Memory B cell (primary cell): Measurements from ENCODE around the gene ADH7.

Experiments
- ATAC-seq: fragments of 150-1000 bp; cut with Tn5 transposase; 2 replicates; pipeline ENCODE4 v1.10.0; 2021; ENCODE audit warnings: low read depth, mild to moderate bottlenecking, moderate library complexity
- DNase-seq, 2 donors: peaks; one replicate each; pipeline ENCODE4 v3.0.0; 2022; ENCODE audit warnings: low spot score in 2 of 2
- H3K27ac Mint-ChIP-seq: one replicate; pipeline ENCODE4 v1.8.0; 2022; ENCODE audit warnings: mild to moderate bottlenecking, moderate library complexity, mixed read lengths
- H3K27me3 Mint-ChIP-seq: one replicate; pipeline ENCODE4 v1.8.0; 2022; ENCODE audit warnings: mixed read lengths
- H3K36me3 Mint-ChIP-seq: one replicate; pipeline ENCODE4 v1.8.0; 2022; ENCODE audit warnings: mild to moderate bottlenecking, mixed read lengths
- H3K4me1 Mint-ChIP-seq: one replicate; pipeline ENCODE4 v1.8.0; 2022; ENCODE audit warnings: mixed read lengths
- H3K4me3 Mint-ChIP-seq: one replicate; pipeline ENCODE4 v1.8.0; 2022; ENCODE audit warnings: mild to moderate bottlenecking, moderate library complexity, mixed read lengths
- H3K9me3 Mint-ChIP-seq: one replicate; pipeline ENCODE4 v1.8.0; 2022; ENCODE audit warnings: mixed read lengths

ADH7 gene

DNA sequence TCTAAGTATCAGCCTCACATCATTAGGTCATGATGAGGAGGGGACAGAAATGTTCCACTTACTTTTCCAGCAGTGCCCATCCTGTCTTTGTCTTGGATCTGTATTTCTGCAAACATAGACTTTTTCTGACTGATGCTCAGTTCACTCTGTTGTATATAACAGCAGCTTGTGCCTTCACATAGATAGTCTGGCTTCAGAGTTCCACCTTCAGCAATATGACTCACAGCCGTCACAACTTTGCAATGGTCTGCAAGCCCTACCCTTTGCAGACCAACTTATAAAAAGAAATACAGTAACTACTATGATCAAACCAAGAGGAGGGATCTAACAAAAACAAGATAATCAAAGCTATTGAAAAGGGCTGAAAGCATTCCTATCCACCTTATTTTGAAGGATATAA, at the start of gene ADH7:
Gene ADH7 (minus strand): TSS at position 189 of the 400 bp plus-strand sequence. CDS start 109 bp downstream, at position 80.
- Mint-ChIP-seq H3K4me1 (no peaks in the 10 kb centered on the region), H3K36me3 (no peaks in the 10 kb centered on the region), H3K27ac (no peak within 1 kb of the TSS), H3K4me3 (no peak within 1 kb of the TSS), H3K9me3 (no peaks in the 10 kb centered on the region), H3K27me3 (peaks cover 9% of the 10 kb centered on the region)
- DNase-seq (no peak), ATAC-seq (no peak)

DNA sequence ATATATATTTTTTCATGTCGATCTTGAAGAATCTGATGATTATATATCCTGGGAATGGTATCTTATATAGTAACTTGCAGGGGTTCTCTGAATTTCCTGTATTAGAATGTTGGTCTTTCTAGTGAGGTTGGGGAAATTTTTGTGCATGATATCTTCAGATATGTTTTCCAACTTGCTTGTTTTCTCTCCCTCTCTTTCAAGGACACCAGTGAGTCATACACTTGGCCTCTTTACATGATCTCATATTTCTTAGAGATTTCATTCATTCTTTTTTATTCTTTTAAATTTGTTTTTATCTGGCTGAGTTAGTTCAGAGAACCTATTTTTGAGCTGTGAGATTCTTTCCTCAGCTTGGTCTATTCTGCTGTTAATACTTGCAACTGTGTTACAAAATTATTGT, 48.5 kb upstream of the ADH7 start:
- no peak overlapping the region for H3K27ac Mint-ChIP-seq
- DNase-seq = no peak
- peaks cover 3% of the 10 kb centered on the region for H3K36me3 Mint-ChIP-seq
- peaks cover 9% of the 10 kb centered on the region for H3K27me3 Mint-ChIP-seq
- no peaks in the 10 kb centered on the region for H3K4me1 Mint-ChIP-seq
- ATAC-seq = no peak
- H3K9me3 Mint-ChIP-seq = peaks cover 10% of the 10 kb centered on the region
- no peak overlapping the region for H3K4me3 Mint-ChIP-seq

DNA sequence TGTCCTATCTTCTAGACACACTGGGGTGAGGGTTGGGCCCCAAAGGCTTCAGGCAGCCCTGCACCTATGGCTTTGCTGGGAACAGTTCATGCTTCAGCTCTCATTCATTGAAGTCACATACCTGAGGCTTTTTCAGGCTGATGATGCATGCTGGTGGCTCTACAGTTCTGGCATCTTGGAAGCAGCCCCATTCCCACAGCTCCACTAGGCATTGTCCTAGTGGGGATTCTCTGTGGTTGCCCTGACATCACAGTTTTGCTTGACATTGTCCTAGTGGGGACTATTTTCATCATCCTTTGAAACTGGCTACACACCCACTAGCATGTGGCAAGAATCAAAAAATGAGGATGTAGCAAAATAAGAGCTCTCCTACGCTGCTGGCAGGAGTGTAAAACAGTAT, 38.0 kb upstream of the ADH7 start:
- no peak overlapping the region for H3K4me3 Mint-ChIP-seq
- peaks cover 6% of the 10 kb centered on the region for H3K27me3 Mint-ChIP-seq
- DNase-seq = no peak
- no peak overlapping the region for H3K27ac Mint-ChIP-seq
- H3K4me1 Mint-ChIP-seq = no peaks in the 10 kb centered on the region
- H3K9me3 Mint-ChIP-seq = no peaks in the 10 kb centered on the region
- H3K36me3 Mint-ChIP-seq = no peaks in the 10 kb centered on the region
- no peak for ATAC-seq

DNA sequence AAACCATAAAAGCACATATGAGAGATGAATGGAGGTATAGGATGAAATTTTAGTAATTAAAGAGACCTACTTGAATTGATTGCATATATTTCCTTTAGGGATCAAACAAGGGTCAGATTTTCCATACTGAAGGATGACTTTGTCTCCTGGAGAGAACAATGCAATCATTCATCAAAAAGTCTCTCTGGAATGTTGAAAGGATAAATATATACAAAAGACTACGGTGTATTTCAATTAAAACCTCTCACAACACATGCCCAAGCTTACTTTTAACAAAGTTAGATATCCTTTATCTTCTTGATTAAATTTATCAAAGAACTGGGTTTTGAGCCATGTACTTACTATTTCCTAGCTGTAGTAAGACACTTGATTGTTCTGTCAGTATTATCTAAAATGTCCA, 36.8 kb upstream of the ADH7 start:
- peaks cover 6% of the 10 kb centered on the region for H3K27me3 Mint-ChIP-seq
- no peaks in the 10 kb centered on the region for H3K9me3 Mint-ChIP-seq
- H3K27ac Mint-ChIP-seq = no peak overlapping the region
- DNase-seq = no peak
- no peaks in the 10 kb centered on the region for H3K4me1 Mint-ChIP-seq
- H3K36me3 Mint-ChIP-seq = no peaks in the 10 kb centered on the region
- no peak overlapping the region for H3K4me3 Mint-ChIP-seq
- no peak for ATAC-seq

DNA sequence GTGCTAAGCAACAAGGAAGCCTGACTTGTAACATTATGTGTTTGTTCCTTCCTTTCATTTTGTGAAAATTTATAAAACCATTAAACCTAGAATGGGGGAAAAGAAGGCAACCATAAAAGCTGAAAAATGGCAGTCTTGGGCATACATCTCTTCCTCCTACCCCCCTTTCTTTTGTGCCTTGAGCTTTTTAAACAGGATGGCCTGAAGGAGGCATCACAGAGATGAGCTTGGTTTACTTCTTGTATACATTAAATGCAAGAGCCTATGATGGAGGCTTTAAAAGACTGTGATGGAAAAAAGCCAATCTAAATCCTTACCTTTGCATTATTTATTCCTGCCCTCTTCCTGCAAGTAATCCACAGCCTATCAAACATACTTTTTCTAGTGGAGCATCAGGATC, 36.2 kb upstream of the ADH7 start:
- Mint-ChIP-seq H3K27me3 (peaks cover 8% of the 10 kb centered on the region), H3K27ac (no peak overlapping the region), H3K9me3 (no peaks in the 10 kb centered on the region), H3K36me3 (no peaks in the 10 kb centered on the region), H3K4me1 (no peaks in the 10 kb centered on the region), H3K4me3 (no peak overlapping the region)
- DNase-seq (no peak), ATAC-seq (no peak)

DNA sequence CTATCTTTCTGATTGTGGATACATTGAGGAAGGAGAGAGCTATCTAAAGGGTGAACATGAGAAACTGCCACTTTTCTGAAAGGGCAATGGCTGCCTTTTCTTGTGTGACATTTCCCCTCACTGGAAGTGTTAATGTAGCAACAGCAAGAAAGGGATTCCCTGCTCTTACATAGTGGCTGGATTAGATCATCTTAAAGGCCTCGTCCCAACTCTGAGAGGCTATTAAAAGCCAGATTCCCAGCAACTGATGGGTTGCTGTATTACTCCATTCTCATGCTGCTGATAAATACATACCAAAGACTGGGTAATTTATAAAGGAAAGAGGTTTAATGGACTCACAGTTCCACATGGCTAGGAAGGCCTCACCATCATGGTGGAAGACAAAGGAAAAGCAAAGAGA, 33.7 kb upstream of the ADH7 start:
- Mint-ChIP-seq H3K9me3 (no peaks in the 10 kb centered on the region), H3K4me1 (no peaks in the 10 kb centered on the region), H3K36me3 (no peaks in the 10 kb centered on the region), H3K27me3 (peaks cover 7% of the 10 kb centered on the region), H3K27ac (no peak overlapping the region), H3K4me3 (no peak overlapping the region)
- ATAC-seq (no peak), DNase-seq (no peak)

DNA sequence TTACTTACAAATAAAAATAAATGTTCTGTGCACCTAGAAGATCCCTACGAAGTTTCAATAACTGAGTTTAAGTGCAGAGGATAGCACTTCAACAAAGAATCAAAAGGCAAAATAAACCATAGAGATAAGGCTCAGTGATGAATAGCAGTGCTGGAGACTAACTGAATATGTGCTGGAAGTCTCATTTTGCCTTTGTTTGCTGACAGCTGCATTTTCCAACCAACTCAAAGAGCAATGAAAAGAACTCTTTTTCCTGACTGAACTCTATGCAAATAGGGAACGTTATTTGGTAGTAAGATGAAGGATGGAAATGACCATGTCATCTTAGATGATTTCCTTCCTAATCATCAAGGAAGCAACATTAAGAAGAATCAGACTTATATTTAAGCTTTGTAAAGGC, 32.7 kb upstream of the ADH7 start:
- no peak for ATAC-seq
- no peaks in the 10 kb centered on the region for H3K36me3 Mint-ChIP-seq
- DNase-seq = no peak
- no peak overlapping the region for H3K27ac Mint-ChIP-seq
- peaks cover 7% of the 10 kb centered on the region for H3K27me3 Mint-ChIP-seq
- no peaks in the 10 kb centered on the region for H3K4me1 Mint-ChIP-seq
- no peak overlapping the region for H3K4me3 Mint-ChIP-seq
- H3K9me3 Mint-ChIP-seq = no peaks in the 10 kb centered on the region

DNA sequence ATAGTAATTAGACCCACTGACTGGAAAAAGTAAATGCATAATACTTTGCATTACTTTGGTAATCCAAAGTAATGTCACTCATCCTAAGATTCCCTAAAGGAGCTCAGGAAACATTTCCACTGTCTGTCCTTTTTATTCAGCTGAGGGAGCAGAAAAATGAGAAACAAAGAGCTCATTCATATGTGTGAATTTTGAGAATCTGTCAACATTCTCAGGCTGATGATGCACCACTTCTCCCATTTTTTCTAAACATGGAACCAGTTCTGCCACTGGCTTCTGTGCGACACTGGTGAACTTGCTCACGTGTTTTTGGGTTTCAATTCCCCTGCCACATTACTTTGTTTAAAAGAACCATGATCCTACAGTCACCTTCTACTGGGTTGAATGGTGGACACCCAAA, 28.4 kb upstream of the ADH7 start:
- no peak for ATAC-seq
- H3K36me3 Mint-ChIP-seq = no peaks in the 10 kb centered on the region
- no peak overlapping the region for H3K27ac Mint-ChIP-seq
- DNase-seq = no peak
- H3K27me3 Mint-ChIP-seq = peaks cover 8% of the 10 kb centered on the region
- no peak overlapping the region for H3K4me3 Mint-ChIP-seq
- H3K4me1 Mint-ChIP-seq = peaks cover 2% of the 10 kb centered on the region
- no peaks in the 10 kb centered on the region for H3K9me3 Mint-ChIP-seq

DNA sequence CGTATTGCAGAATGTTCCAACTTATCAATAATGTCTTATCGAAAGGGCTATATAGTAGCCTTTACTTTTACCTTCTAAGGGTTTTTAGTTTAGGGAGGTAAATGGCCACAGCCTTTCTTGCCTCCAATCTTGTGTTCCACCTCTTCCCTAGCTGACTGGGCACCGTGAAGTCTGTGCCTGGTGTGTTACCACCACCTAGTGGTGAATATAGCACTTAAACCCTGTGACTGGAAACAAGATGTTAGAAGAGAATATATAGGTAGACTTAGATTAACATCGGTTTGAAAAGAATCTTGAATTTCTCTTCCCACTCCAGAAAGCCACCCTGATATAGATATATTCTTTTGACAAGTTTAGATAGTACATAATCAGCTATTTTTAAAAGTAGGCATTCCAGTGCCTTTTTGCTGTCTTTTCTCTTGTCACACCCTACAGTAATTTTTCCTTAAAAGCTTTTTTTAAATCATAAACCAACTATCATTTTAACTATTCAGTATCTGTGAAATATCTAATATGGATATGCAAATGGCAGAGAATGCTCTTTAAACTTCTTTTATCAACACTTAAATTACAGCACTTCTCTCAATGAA, 27.8 kb upstream of the ADH7 start:
- peak; percentile 71 for ATAC-seq
- Mint-ChIP-seq H3K27me3 (peaks cover 9% of the 10 kb centered on the region), H3K27ac (no peak overlapping the region), H3K9me3 (no peaks in the 10 kb centered on the region), H3K36me3 (no peaks in the 10 kb centered on the region), H3K4me3 (no peak overlapping the region), H3K4me1 (peaks cover 2% of the 10 kb centered on the region)
- DNase-seq = peak; percentile 13 to 19

DNA sequence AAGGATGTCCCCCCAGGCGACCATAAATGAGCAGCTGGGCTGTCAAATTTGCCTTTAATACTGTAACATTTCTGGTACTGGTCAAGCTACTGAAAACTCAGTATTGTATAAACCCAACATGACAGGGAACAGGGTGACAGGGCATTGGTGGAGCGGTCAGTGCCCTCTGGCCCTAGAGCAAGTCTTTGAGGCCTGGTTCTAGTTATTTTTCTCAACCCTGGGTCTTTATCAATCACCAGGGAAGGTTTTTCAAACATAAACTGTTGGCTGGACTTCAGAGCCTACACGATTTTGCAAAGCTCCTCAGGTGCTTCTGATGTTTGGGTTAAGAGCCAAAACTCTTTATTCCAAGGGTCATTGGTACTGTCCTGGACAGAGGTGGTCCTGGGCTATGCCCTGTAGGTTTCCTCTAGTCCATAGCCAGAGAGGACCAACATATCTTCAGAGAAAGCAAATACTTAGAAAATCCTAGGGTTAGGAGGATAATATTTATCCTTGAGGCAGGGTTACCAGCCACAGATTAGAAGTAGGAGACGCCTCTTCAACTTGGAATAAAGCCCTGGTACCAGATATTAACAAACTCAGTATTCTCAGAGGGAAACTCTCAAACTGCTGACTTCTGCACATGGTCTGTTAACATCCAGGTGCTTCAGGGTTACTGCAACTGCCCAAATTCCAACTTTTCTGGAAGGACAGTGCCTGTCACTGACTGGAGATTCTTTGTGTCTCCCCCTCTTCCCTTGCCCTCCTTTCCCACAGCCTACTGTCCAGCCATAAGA, 26.7 kb upstream of the ADH7 start:
- DNase-seq (no peak), ATAC-seq (no peak)
- Mint-ChIP-seq H3K4me1 (peaks cover 2% of the 10 kb centered on the region), H3K27ac (no peak overlapping the region), H3K36me3 (no peaks in the 10 kb centered on the region), H3K4me3 (no peak overlapping the region), H3K27me3 (peaks cover 11% of the 10 kb centered on the region), H3K9me3 (no peaks in the 10 kb centered on the region)

DNA sequence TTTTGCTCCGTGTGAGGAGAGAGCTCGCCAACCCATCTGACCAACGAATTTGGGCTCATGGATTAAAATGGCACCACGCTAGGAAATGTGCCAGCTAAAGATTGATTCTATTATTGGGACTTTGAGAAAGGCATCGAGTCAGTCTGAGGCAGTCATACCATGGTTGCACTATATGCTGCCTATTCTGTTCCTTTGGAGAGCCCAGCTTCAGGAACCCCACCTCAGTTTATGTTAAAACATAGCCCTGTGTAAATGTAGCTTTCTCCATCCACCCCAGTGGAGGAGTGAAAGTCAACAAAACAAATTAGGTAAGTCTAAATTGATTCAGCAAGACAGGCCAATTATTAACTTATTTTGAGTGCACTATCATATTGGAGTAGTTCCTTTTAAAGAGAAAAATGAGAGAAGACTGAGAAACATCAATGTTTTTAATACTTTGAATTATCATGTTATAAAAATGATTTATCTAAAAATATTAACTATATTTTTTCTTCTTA, 24.5 kb upstream of the ADH7 start:
- H3K27me3 Mint-ChIP-seq = peaks cover 11% of the 10 kb centered on the region

DNA sequence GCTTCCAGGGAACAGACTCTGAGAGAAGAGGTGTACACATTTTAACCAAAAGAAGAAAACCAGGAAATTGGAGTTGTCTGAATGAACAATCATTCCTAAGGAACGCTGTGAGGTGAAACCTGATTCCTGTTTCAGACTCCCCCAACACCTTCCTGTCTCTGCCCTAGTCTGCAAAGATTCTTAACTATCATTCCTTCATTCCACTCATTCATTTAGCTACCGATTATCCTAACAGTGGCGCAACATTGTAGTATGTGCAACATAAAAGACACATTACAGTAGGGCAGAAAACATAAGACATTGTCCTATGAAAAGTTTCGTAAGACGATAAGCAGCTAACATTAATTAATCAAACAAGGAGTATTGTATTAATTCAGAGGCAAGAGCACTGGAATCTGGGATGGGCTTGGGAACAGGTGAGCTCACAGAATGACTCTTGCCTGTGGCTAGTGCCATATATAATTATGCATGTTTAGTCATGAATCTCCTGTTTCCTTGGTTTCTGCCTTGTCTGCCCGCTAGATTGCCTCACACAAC, 23.8 kb upstream of the ADH7 start:
- no peak overlapping the region for H3K4me3 Mint-ChIP-seq
- ATAC-seq = no peak
- no peak overlapping the region for H3K27ac Mint-ChIP-seq
- H3K36me3 Mint-ChIP-seq = no peaks in the 10 kb centered on the region
- peaks cover 2% of the 10 kb centered on the region for H3K4me1 Mint-ChIP-seq
- H3K27me3 Mint-ChIP-seq = peaks cover 12% of the 10 kb centered on the region
- DNase-seq = no peak
- no peaks in the 10 kb centered on the region for H3K9me3 Mint-ChIP-seq

More for the DNA sequence above, 24.5 kb upstream of the ADH7 start:
- ATAC-seq (no peak), DNase-seq (no peak)
- Mint-ChIP-seq H3K4me3 (no peak overlapping the region), H3K4me1 (peaks cover 2% of the 10 kb centered on the region), H3K36me3 (no peaks in the 10 kb centered on the region), H3K9me3 (no peaks in the 10 kb centered on the region), H3K27ac (no peak overlapping the region)

DNA sequence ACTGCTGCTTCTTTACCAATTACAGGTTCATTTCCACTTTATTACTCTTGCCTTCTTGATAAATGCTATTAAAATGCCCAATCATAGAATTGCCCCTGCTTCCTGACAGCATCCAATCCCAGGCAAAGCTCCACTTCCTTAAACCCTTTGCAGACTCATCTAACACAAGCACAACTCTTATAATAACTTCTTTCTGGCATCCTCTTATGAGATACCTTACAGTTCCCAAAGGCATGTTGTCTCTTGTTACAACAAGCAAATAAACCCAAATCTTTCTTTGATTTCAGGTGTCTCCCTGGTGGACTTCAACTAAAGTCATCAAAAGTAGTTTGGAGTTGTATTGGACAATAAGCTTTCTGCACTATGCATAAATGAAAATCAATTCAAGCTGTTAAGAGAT, 22.5 kb upstream of the ADH7 start:
- Mint-ChIP-seq H3K27me3 (peaks cover 12% of the 10 kb centered on the region), H3K27ac (no peak overlapping the region)

DNA sequence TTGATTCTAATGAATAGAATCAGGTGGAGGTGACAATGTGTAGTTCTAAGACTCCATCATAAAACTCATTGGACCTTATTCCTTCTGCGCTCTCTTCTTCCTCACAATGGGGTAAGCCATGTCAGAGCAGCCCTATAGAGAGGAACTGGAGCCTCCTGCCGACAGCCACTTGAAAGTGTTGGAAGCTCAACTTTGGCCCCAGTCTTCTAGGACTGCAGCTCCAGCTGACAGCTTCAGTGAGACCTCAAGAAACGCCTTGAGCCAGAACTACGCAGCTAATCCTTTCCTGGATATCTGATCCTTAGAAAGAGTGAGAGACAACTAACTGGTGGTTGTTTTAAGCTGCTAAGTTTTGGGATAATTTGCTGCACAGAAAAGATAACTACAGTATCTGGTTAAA, 22.1 kb upstream of the ADH7 start:
- H3K9me3 Mint-ChIP-seq = peaks cover 9% of the 10 kb centered on the region
- no peak for ATAC-seq
- H3K27me3 Mint-ChIP-seq = peaks cover 12% of the 10 kb centered on the region

More for the DNA sequence above, 22.5 kb upstream of the ADH7 start:
- peaks cover 2% of the 10 kb centered on the region for H3K4me1 Mint-ChIP-seq
- DNase-seq (no peak), ATAC-seq (no peak)
- no peak overlapping the region for H3K4me3 Mint-ChIP-seq
- H3K36me3 Mint-ChIP-seq = no peaks in the 10 kb centered on the region
- H3K9me3 Mint-ChIP-seq = peaks cover 6% of the 10 kb centered on the region

More for the DNA sequence above, 22.1 kb upstream of the ADH7 start:
- Mint-ChIP-seq H3K4me1 (peaks cover 2% of the 10 kb centered on the region), H3K27ac (no peak overlapping the region), H3K36me3 (no peaks in the 10 kb centered on the region), H3K4me3 (no peak overlapping the region)
- DNase-seq = no peak
